ENCODE measurements around the gene CORT. TPM values are rescaled to one million over a fixed set of nuclear protein-coding genes. Genes with fewer than 3 reads are reported as not detected.

The CORT gene
- total and polyA plus RNA-seq, 10 of the 15 experiments (the other 5 are each of a cell fraction or from before 2014, with no cell fraction given) = 0.09 to 0.49 (median 0.23) TPM; not detected in 1

DNA sequence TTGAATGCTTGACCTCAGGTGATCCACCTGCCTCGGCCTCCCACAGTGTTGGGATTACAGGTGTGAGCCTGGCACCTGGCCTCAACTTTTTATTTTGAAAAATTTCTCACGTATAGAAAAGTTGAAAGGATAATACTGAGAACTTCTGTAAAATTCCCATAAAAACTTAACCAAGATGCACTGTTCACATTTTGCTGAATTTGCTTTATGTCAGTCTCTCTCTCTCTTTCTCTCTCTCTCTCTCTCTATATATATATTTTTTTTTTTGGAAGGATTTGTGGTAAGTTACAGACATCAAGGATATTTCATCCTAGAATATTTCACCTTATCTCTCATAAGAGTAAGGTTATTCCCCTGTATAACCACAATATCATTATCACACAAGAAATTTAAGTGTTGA, 30.8 kb downstream of the CORT start:
- Histone ChIP-seq H3K27me3 (replicated peaks in 1 of 2; ENCODE audit: control insufficient read depth in 2 of 2, insufficient read depth in 2 of 2, low read length in 1 of 2) (no peaks in the 10 kb centered on the region), H3K9ac (ENCODE audit: control insufficient read depth, insufficient read depth, low read length) (no peak overlapping the region), H4K20me1 (ENCODE audit: control insufficient read depth, insufficient read depth) (no peaks in the 10 kb centered on the region), H3K36me3 (ENCODE audit: control insufficient read depth in 2 of 2, insufficient read depth in 2 of 2, low read length in 1 of 2) (no peaks in the 10 kb centered on the region), H3K4me3 (no peak overlapping the region), H3K9me3 (replicated peaks; ENCODE audit: control insufficient read depth, insufficient read depth, low read length) (no peaks in the 10 kb centered on the region), H2AFZ (ENCODE audit: control insufficient read depth, low read depth, low read length) (no peak overlapping the region), H3K4me2 (ENCODE audit: control insufficient read depth, insufficient read depth) (no peak overlapping the region), H3K27ac (ENCODE audit: control insufficient read depth, insufficient read depth) (no peak overlapping the region), H3K4me1 (ENCODE audit: control insufficient read depth, insufficient read depth, low read length) (peaks cover 5% of the 10 kb centered on the region), H3K79me2 (ENCODE audit: control insufficient read depth, insufficient read depth, low read length) (peaks cover 27% of the 10 kb centered on the region)
- WGBS (ENCODE audit: insufficient coverage, insufficient replicate concordance, low lambda C conversion rate, missing lambda C conversion rate) = 100% methylated on average over 2 of the region's 2 CpGs
- in situ Hi-C loops (cut with MboI) = no loop called here
- SMC1A ChIA-PET (ENCODE audit: uncharacterized antibody, unreplicated experiment) = no interaction called here
- TF ChIP-seq SREBF2 (IDR thresholded peaks at IDR 0.05; ENCODE audit: low read length) = no peak
- no peak for TF ChIP-seq BHLHE40 (IDR thresholded peaks at IDR 0.05; ENCODE audit: borderline replicate concordance in 1 of 2, low read depth in 2 of 2, low read length in 1 of 2)
- TF ChIP-seq MXI1 (IDR thresholded peaks at IDR 0.05; ENCODE audit: low read depth, low read length) = no peak
- TF ChIP-seq, protein P1, sequence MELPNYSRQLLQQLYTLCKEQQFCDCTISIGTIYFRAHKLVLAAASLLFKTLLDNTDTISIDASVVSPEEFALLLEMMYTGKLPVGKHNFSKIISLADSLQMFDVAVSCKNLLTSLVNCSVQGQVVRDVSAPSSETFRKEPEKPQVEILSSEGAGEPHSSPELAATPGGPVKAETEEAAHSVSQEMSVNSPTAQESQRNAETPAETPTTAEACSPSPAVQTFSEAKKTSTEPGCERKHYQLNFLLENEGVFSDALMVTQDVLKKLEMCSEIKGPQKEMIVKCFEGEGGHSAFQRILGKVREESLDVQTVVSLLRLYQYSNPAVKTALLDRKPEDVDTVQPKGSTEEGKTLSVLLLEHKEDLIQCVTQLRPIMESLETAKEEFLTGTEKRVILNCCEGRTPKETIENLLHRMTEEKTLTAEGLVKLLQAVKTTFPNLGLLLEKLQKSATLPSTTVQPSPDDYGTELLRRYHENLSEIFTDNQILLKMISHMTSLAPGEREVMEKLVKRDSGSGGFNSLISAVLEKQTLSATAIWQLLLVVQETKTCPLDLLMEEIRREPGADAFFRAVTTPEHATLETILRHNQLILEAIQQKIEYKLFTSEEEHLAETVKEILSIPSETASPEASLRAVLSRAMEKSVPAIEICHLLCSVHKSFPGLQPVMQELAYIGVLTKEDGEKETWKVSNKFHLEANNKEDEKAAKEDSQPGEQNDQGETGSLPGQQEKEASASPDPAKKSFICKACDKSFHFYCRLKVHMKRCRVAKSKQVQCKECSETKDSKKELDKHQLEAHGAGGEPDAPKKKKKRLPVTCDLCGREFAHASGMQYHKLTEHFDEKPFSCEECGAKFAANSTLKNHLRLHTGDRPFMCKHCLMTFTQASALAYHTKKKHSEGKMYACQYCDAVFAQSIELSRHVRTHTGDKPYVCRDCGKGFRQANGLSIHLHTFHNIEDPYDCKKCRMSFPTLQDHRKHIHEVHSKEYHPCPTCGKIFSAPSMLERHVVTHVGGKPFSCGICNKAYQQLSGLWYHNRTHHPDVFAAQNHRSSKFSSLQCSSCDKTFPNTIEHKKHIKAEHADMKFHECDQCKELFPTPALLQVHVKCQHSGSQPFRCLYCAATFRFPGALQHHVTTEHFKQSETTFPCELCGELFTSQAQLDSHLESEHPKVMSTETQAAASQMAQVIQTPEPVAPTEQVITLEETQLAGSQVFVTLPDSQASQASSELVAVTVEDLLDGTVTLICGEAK (IDR thresholded peaks at IDR 0.05; ENCODE audit: borderline replicate concordance) = no peak
- no peak for TF ChIP-seq GATAD2B (conservative IDR thresholded peaks at IDR 0.05; ENCODE audit: low read depth)
- TF ChIP-seq, protein P2, sequence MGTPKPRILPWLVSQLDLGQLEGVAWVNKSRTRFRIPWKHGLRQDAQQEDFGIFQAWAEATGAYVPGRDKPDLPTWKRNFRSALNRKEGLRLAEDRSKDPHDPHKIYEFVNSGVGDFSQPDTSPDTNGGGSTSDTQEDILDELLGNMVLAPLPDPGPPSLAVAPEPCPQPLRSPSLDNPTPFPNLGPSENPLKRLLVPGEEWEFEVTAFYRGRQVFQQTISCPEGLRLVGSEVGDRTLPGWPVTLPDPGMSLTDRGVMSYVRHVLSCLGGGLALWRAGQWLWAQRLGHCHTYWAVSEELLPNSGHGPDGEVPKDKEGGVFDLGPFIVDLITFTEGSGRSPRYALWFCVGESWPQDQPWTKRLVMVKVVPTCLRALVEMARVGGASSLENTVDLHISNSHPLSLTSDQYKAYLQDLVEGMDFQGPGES (IDR thresholded peaks at IDR 0.05) = no peak
- no peak for TF ChIP-seq CHD4 (IDR thresholded peaks at IDR 0.05)
- TF ChIP-seq BCL11A (IDR thresholded peaks at IDR 0.05; ENCODE audit: low read depth, low read length) = no peak
- TF ChIP-seq, protein P3, sequence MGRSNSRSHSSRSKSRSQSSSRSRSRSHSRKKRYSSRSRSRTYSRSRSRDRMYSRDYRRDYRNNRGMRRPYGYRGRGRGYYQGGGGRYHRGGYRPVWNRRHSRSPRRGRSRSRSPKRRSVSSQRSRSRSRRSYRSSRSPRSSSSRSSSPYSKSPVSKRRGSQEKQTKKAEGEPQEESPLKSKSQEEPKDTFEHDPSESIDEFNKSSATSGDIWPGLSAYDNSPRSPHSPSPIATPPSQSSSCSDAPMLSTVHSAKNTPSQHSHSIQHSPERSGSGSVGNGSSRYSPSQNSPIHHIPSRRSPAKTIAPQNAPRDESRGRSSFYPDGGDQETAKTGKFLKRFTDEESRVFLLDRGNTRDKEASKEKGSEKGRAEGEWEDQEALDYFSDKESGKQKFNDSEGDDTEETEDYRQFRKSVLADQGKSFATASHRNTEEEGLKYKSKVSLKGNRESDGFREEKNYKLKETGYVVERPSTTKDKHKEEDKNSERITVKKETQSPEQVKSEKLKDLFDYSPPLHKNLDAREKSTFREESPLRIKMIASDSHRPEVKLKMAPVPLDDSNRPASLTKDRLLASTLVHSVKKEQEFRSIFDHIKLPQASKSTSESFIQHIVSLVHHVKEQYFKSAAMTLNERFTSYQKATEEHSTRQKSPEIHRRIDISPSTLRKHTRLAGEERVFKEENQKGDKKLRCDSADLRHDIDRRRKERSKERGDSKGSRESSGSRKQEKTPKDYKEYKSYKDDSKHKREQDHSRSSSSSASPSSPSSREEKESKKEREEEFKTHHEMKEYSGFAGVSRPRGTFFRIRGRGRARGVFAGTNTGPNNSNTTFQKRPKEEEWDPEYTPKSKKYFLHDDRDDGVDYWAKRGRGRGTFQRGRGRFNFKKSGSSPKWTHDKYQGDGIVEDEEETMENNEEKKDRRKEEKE (IDR thresholded peaks at IDR 0.05) = no peak
- no peak for TF ChIP-seq SMAD1 (IDR thresholded peaks at IDR 0.05; ENCODE audit: low read depth, partially characterized antibody)
- TF ChIP-seq NFYA (IDR thresholded peaks at IDR 0.05; ENCODE audit: borderline replicate concordance, low read depth, low read length) = no peak
- TF ChIP-seq TARDBP (IDR thresholded peaks at IDR 0.05; ENCODE audit: borderline replicate concordance) = no peak
- no peak for TF ChIP-seq TBL1XR1 (IDR thresholded peaks at IDR 0.05; ENCODE audit: low read depth, low read length)
- TF ChIP-seq ATF7 (IDR thresholded peaks at IDR 0.05; ENCODE audit: low read depth) = no peak
- TF ChIP-seq SP1 (IDR thresholded peaks at IDR 0.05; ENCODE audit: low read depth, low read length) = no peak
- no peak for TF ChIP-seq PAX8 (IDR thresholded peaks at IDR 0.05)
- RAD21 ChIA-PET (ENCODE audit: unreplicated experiment) = no interaction called here
- CTCF ChIA-PET = interaction anchor here (1.7 kb wide), 1 partner anchor 14 kb away, joined by 5 read pairs; no protein-coding TSS in a partner anchor
- BruUV-seq (replicated peaks) = no TSS peak
- DNase-seq (ENCODE audit: low read depth, low spot score) (no peak), ATAC-seq (no peak), FAIRE-seq (no peak)
- intact Hi-C loops (cut with micrococcal nuclease; ENCODE audit: unreplicated experiment) = no loop called here
- POLR2A ChIA-PET = no interaction called here
